Astrocyte of the cerebellum (primary cell): ENCODE data around the gene PLPP6.
A peak's percentile ranks its signal among the peaks of the same experiment; 100 is the strongest.

Experiments
- DNase-seq: peaks from one replicate; pipeline ENCODE4 v3.0.0-alpha.2; 2011; ENCODE audit warnings: low read depth
- H3K4me3 ChIP-seq: 2 replicates; pipeline ENCODE4 v1.5.1; 2011; ENCODE audit warnings: mild to moderate bottlenecking, low read depth, low read length, moderate library complexity
- CTCF ChIP-seq: IDR thresholded peaks from 2 replicates; pipeline ENCODE4 v1.5.1; 2012; ENCODE audit warnings: low read length, low read depth, moderate library complexity, mild to moderate bottlenecking; ENCODE audit errors: missing control alignments
- in situ Hi-C: cut with HindIII; loops from 2 replicates; pipeline ENCODE4 v1.10.0; 2017; ENCODE audit warnings: low sequenced_read_pairs

Gene PLPP6

DNA sequence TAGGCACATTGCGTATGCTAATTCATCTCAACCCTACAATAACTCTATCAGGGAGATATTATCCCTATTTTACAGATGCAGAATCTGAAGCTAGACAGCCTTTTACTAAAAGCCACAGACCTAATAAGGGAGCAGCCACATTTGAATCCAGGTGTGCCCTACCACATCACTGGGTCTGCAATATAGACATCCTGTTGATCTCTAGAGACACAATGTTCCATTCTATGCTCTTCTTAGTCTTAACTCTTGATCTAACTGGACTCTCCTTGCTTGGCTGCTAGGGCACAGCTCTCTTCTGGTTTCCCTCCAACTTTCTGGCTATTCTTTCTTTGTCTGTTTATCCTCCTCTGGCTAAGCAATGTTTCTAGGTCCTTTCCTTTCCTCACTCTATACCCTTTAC lies 5.6 kb downstream of the PLPP6 start:
- no peak for DNase-seq
- in situ Hi-C loops: no loop called here
- no peak for TF ChIP-seq CTCF
- H3K4me3 ChIP-seq: no peak overlapping the region

GRCh38 chr9:4668604-4669003 lies 6.5 kb downstream of the PLPP6 start:
- H3K4me3 ChIP-seq: no peak overlapping the region
- in situ Hi-C loops: no loop called here
- no peak for DNase-seq
- no peak for TF ChIP-seq CTCF

GRCh38 chr9:4669890-4670289 lies 7.8 kb downstream of the PLPP6 start:
- no peak for DNase-seq
- in situ Hi-C loops: no loop called here
- H3K4me3 ChIP-seq: no peak overlapping the region
- TF ChIP-seq CTCF: no peak

DNA sequence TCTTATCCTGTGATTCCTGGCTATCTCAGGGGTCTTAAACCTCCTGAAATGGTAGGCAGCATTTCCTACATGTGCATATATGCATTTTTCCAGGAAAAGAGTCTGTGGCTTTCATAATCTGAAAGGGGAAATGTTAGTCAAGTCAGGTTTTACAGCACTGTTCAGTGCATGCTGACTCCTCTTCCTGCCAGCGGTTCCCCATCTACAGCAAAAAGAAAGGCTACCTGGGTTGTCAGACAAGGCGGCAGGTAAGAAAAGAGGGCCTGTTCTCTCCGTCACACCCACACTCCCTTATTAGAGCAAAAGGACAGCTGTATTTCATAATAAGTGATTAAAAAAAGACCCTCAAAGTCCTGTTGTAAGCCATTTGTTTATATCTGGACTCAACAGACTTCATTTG lies 8.5 kb downstream of the PLPP6 start:
- no peak for DNase-seq
- no peak for TF ChIP-seq CTCF
- no peak overlapping the region for H3K4me3 ChIP-seq
- in situ Hi-C loops: no loop called here

GRCh38 chr9:4671737-4672136 lies 9.6 kb downstream of the PLPP6 start:
- no peak for DNase-seq
- no peak overlapping the region for H3K4me3 ChIP-seq
- in situ Hi-C loops: no loop called here
- no peak for TF ChIP-seq CTCF

- in situ Hi-C loops: no loop called here
- DNase-seq: peak; percentile 67
- H3K4me3 ChIP-seq: no peak overlapping the region
- TF ChIP-seq CTCF: no peak
Measured at GRCh38 chr9:4674783-4675182, 12.7 kb downstream of the PLPP6 start.

- DNase-seq: no peak
- no peak for TF ChIP-seq CTCF
- no peak overlapping the region for H3K4me3 ChIP-seq
- in situ Hi-C loops: no loop called here
Measured at GRCh38 chr9:4677392-4677791, 15.3 kb downstream of the PLPP6 start.
